PFSK-1 (cell line): Measurements from ENCODE around the gene EIF2A.

Source experiments
- POLR2AphosphoS5 ChIP-seq: IDR thresholded peaks from 2 replicates; pipeline ENCODE4 v1.6.1; 2012; ENCODE audit warnings: low read depth, mild to moderate bottlenecking, control low read depth, low read length, moderate library complexity
- REST ChIP-seq, 2 experiments: IDR thresholded peaks; 2 replicates each; pipeline versions ENCODE4 v1.6.1 to v1.8.0; 2011 to 2012; ENCODE audit warnings: low read depth in 2 of 2, low read length in 2 of 2, control low read depth in 1 of 2, inconsistent platforms in 1 of 2, mild to moderate bottlenecking in 1 of 2, moderate library complexity in 1 of 2; ENCODE audit not compliant: insufficient read depth in 1 of 2
- SIN3A ChIP-seq: IDR thresholded peaks from 2 replicates; pipeline ENCODE4 v1.6.1; 2012; ENCODE audit warnings: mild to moderate bottlenecking, low read length, moderate library complexity, borderline replicate concordance; ENCODE audit not compliant: insufficient read depth
- TAF1 ChIP-seq: IDR thresholded peaks from 2 replicates; pipeline ENCODE4 v1.6.1; 2012; ENCODE audit warnings: low read length, control low read depth, borderline replicate concordance; ENCODE audit not compliant: insufficient read depth

DNA sequence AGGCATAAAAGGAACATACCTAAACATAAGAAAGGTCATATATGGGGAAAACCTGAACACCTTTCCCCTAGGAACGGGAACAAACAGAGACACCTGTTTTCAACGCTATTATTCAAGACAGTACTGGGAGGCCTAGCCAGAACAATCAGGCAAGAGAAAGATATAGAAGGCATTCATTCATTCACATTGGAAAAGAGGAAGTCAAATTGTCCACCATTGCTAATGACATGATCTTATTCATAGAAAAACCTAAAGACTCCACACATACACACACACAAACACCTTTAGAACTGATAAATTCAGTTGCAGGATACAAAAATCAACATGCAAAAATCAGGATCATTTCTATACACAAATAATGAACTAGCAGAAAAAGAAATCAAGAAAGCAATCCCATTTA, 36.8 kb upstream of the EIF2A start:
- no peak for TF ChIP-seq REST (IDR thresholded peaks at IDR 0.05; ENCODE audit: insufficient read depth in 1 of 2, low read depth in 2 of 2, low read length in 2 of 2)
- no peak for TF ChIP-seq TAF1
- TF ChIP-seq SIN3A: no peak
- TF ChIP-seq POLR2AphosphoS5: no peak
